CD8-positive, alpha-beta memory T cell (primary cell): ENCODE data around the gene NPPA. TPM values are rescaled to one million over a fixed set of nuclear protein-coding genes. Genes with fewer than 3 reads are reported as not detected.

Source experiments
- CTCF ChIA-PET: fragments of 350-600 bp; sonication (Branson Sonifier 250); formaldehyde crosslinking; loops from one replicate; lab custom pipeline; 2021; ENCODE audit warnings: antibody characterized with exemption; lab: Charles Lee
- POLR2A ChIA-PET: fragments of 350-600 bp; sonication (Branson Sonifier 250); formaldehyde crosslinking; loops from one replicate; lab custom pipeline; 2021; ENCODE audit warnings: antibody characterized with exemption; lab: Charles Lee
- DNase-seq, 5 donors: peaks; one replicate each; pipeline versions ENCODE4 v3.0.0 to v3.0.0-alpha.2; 2020 to 2022; ENCODE audit warnings: mixed read lengths in 1 of 5
- H3K27ac ChIP-seq: one replicate; pipeline ENCODE4 v1.7.0; 2013; ENCODE audit warnings: low read depth, mild to moderate bottlenecking, low read length, moderate library complexity
- H3K27me3 ChIP-seq: 2 replicates; pipeline ENCODE4 v1.7.0; 2013; ENCODE audit warnings: low read length, mild to moderate bottlenecking; ENCODE audit not compliant: insufficient read depth, poor library complexity, severe bottlenecking
- H3K36me3 ChIP-seq: 2 replicates; pipeline ENCODE4 v1.7.0; 2013; ENCODE audit warnings: mild to moderate bottlenecking, low read length, moderate library complexity; ENCODE audit not compliant: insufficient read depth
- H3K4me1 ChIP-seq: 2 replicates; pipeline ENCODE4 v1.7.0; 2013; ENCODE audit warnings: mild to moderate bottlenecking, low read length, moderate library complexity; ENCODE audit not compliant: insufficient read depth
- H3K4me3 ChIP-seq: 2 replicates; pipeline ENCODE4 v1.7.0; 2013; ENCODE audit warnings: mild to moderate bottlenecking, low read length
- H3K9me3 ChIP-seq: 2 replicates; pipeline ENCODE4 v1.7.0; 2013; ENCODE audit warnings: mild to moderate bottlenecking, low read length
- H3K27ac Mint-ChIP-seq, 8 donors: one replicate each; pipeline ENCODE4 v1.8.0; 2020 to 2021; ENCODE audit warnings: mixed read lengths in 8 of 8, mild to moderate bottlenecking in 6 of 8, inconsistent platforms in 3 of 8, moderate library complexity in 3 of 8
- H3K27me3 Mint-ChIP-seq, 2 donors: one replicate each; pipeline ENCODE4 v1.8.0; 2020 to 2021; ENCODE audit warnings: mixed read lengths in 2 of 2, mild to moderate bottlenecking in 1 of 2, moderate library complexity in 1 of 2
- H3K36me3 Mint-ChIP-seq, 3 donors: one replicate each; pipeline ENCODE4 v1.8.0; 2020 to 2021; ENCODE audit warnings: mixed read lengths in 3 of 3, inconsistent platforms in 1 of 3, mild to moderate bottlenecking in 1 of 3
- H3K4me1 Mint-ChIP-seq, 3 donors: one replicate each; pipeline ENCODE4 v1.8.0; 2020 to 2021; ENCODE audit warnings: mixed read lengths in 3 of 3, inconsistent platforms in 1 of 3, mild to moderate bottlenecking in 1 of 3
- H3K4me3 Mint-ChIP-seq, 7 donors: one replicate each; pipeline ENCODE4 v1.8.0; 2020 to 2021; ENCODE audit warnings: mixed read lengths in 7 of 7, mild to moderate bottlenecking in 6 of 7, moderate library complexity in 4 of 7, inconsistent platforms in 2 of 7
- H3K9me3 Mint-ChIP-seq, 5 donors: one replicate each; pipeline ENCODE4 v1.8.0; 2020 to 2022; ENCODE audit warnings: mixed read lengths in 5 of 5, mild to moderate bottlenecking in 3 of 5, moderate library complexity in 2 of 5, inconsistent platforms in 1 of 5
- polyA plus RNA-seq: library from polyadenylated mRNA; unstranded; fragments of 300-500 nt; fragmentation: Illumina TruSeq; gene quantifications from one replicate; pipeline ENCODE4 v1.2.3, GENCODE V29; 2021
- total RNA-seq, 2 experiments: library from RNA; stranded (reverse); gene quantifications; one replicate each; pipeline ENCODE4 v1.2.3, GENCODE V29; 2021

NPPA gene
- total and polyA plus RNA-seq, 3 experiments from 2014 or later: not detected

- POLR2A ChIA-PET: interaction anchor here (0.5 kb wide), 1 partner anchor 32 kb away, joined by 3 read pairs; no protein-coding TSS in a partner anchor
- H3K4me3 Mint-ChIP-seq: no peak overlapping the region
- H3K27ac Mint-ChIP-seq: no peak overlapping the region
- CTCF ChIA-PET: no interaction called here
- DNase-seq: no peak
- no peaks in the 10 kb centered on the region for H3K4me1 ChIP-seq
- H3K4me1 Mint-ChIP-seq: no peaks in the 10 kb centered on the region
- no peaks in the 10 kb centered on the region for H3K9me3 ChIP-seq
- H3K36me3 ChIP-seq: no peaks in the 10 kb centered on the region
- no peaks in the 10 kb centered on the region for H3K9me3 Mint-ChIP-seq
- no peak overlapping the region for H3K27ac ChIP-seq
- H3K36me3 Mint-ChIP-seq: no peaks in the 10 kb centered on the region
- H3K27me3 ChIP-seq: no peaks in the 10 kb centered on the region
- H3K4me3 ChIP-seq: no peak overlapping the region
- peaks cover 19 to 39% of the 10 kb centered on the region in 2 donors for H3K27me3 Mint-ChIP-seq
Observed at GRCh38 chr1:11878891-11879190, 31.3 kb upstream of the NPPA start.

- no peak overlapping the region for H3K4me3 Mint-ChIP-seq
- H3K27ac Mint-ChIP-seq: no peak overlapping the region
- no peaks in the 10 kb centered on the region for H3K4me1 ChIP-seq
Observed at GRCh38 chr1:11878081-11878890, 30.7 kb upstream of the NPPA start.

GRCh38 chr1:11877074-11877473 is 29.5 kb upstream of the NPPA start:
- H3K4me3 Mint-ChIP-seq: no peak overlapping the region
- H3K27me3 ChIP-seq: no peaks in the 10 kb centered on the region
- H3K9me3 Mint-ChIP-seq: no peaks in the 10 kb centered on the region
- no peak for DNase-seq
- no peaks in the 10 kb centered on the region for H3K4me1 ChIP-seq
- no peaks in the 10 kb centered on the region for H3K9me3 ChIP-seq
- H3K27me3 Mint-ChIP-seq: peaks cover 22 to 31% of the 10 kb centered on the region in 2 donors
- H3K4me3 ChIP-seq: no peak overlapping the region
- no peak overlapping the region for H3K27ac ChIP-seq
- no peaks in the 10 kb centered on the region for H3K4me1 Mint-ChIP-seq
- H3K36me3 ChIP-seq: no peaks in the 10 kb centered on the region
- no peaks in the 10 kb centered on the region for H3K36me3 Mint-ChIP-seq
- POLR2A ChIA-PET: no interaction called here
- no peak overlapping the region for H3K27ac Mint-ChIP-seq
- CTCF ChIA-PET: interaction anchor here (0.7 kb wide), 1 partner anchor 8 kb away, joined by 3 read pairs; no protein-coding TSS in a partner anchor

More at GRCh38 chr1:11878081-11878890, 30.7 kb upstream of the NPPA start:
- H3K36me3 Mint-ChIP-seq: no peaks in the 10 kb centered on the region
- CTCF ChIA-PET: no interaction called here
- no peak for DNase-seq
- H3K27me3 Mint-ChIP-seq: peaks cover 19 to 34% of the 10 kb centered on the region in 2 donors
- Histone ChIP-seq H3K27ac (no peak overlapping the region), H3K4me3 (no peak overlapping the region), H3K27me3 (no peaks in the 10 kb centered on the region), H3K9me3 (no peaks in the 10 kb centered on the region), H3K36me3 (no peaks in the 10 kb centered on the region)
- POLR2A ChIA-PET: no interaction called here
- H3K4me1 Mint-ChIP-seq: no peaks in the 10 kb centered on the region
- H3K9me3 Mint-ChIP-seq: no peaks in the 10 kb centered on the region

GRCh38 chr1:11875094-11875493 is 27.5 kb upstream of the NPPA start:
- no peak overlapping the region for H3K4me3 Mint-ChIP-seq
- H3K27me3 Mint-ChIP-seq: peaks cover 21 to 34% of the 10 kb centered on the region in 2 donors
- no peaks in the 10 kb centered on the region for H3K36me3 ChIP-seq
- H3K27ac Mint-ChIP-seq: no peak overlapping the region
- CTCF ChIA-PET: no interaction called here
- no peaks in the 10 kb centered on the region for H3K4me1 ChIP-seq
- no peak for DNase-seq
- no peaks in the 10 kb centered on the region for H3K4me1 Mint-ChIP-seq
- H3K9me3 Mint-ChIP-seq: no peaks in the 10 kb centered on the region
- H3K27ac ChIP-seq: no peak overlapping the region
- POLR2A ChIA-PET: no interaction called here
- no peaks in the 10 kb centered on the region for H3K27me3 ChIP-seq
- H3K4me3 ChIP-seq: no peak overlapping the region
- no peaks in the 10 kb centered on the region for H3K9me3 ChIP-seq
- H3K36me3 Mint-ChIP-seq: no peaks in the 10 kb centered on the region

- Mint-ChIP-seq H3K4me3 (no peak overlapping the region), H3K27ac (no peak overlapping the region), H3K27me3 (peaks cover 24 to 37% of the 10 kb centered on the region in 2 donors), H3K36me3 (no peaks in the 10 kb centered on the region), H3K9me3 (no peaks in the 10 kb centered on the region), H3K4me1 (no peaks in the 10 kb centered on the region)
- no peak for DNase-seq
- H3K36me3 ChIP-seq: no peaks in the 10 kb centered on the region
- ChIA-PET POLR2A (no interaction called here), CTCF (no interaction called here)
- no peak overlapping the region for H3K27ac ChIP-seq
- H3K4me1 ChIP-seq: no peaks in the 10 kb centered on the region
- H3K9me3 ChIP-seq: no peaks in the 10 kb centered on the region
- no peaks in the 10 kb centered on the region for H3K27me3 ChIP-seq
- no peak overlapping the region for H3K4me3 ChIP-seq
Observed at GRCh38 chr1:11874624-11875023, 27.0 kb upstream of the NPPA start.

DNA sequence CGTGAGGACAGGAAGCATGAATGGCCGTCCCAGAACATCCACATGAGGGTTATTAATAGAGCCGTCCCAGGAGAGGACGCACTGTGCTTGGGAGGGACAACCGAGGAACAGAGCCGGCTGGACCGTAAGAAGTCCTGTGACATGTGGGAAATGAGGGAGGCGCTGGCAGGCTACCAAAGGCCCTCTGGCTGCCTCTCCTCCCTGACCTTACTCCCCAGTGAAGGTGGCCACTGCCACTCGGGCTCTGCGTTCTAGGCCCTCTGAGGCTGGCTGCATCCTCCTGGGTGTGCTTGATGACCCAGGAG is 26.6 kb upstream of the NPPA start:
- H3K9me3 Mint-ChIP-seq: no peaks in the 10 kb centered on the region
- no peaks in the 10 kb centered on the region for H3K9me3 ChIP-seq
- ChIA-PET POLR2A (no interaction called here), CTCF (no interaction called here)
- DNase-seq: no peak
- no peaks in the 10 kb centered on the region for H3K4me1 Mint-ChIP-seq
- no peaks in the 10 kb centered on the region for H3K36me3 ChIP-seq
- H3K36me3 Mint-ChIP-seq: no peaks in the 10 kb centered on the region
- H3K4me3 Mint-ChIP-seq: no peak overlapping the region
- no peaks in the 10 kb centered on the region for H3K27me3 ChIP-seq
- H3K27me3 Mint-ChIP-seq: peaks cover 22 to 39% of the 10 kb centered on the region in 2 donors
- no peaks in the 10 kb centered on the region for H3K4me1 ChIP-seq
- H3K4me3 ChIP-seq: no peak overlapping the region
- H3K27ac ChIP-seq: no peak overlapping the region
- no peak overlapping the region for H3K27ac Mint-ChIP-seq

DNA sequence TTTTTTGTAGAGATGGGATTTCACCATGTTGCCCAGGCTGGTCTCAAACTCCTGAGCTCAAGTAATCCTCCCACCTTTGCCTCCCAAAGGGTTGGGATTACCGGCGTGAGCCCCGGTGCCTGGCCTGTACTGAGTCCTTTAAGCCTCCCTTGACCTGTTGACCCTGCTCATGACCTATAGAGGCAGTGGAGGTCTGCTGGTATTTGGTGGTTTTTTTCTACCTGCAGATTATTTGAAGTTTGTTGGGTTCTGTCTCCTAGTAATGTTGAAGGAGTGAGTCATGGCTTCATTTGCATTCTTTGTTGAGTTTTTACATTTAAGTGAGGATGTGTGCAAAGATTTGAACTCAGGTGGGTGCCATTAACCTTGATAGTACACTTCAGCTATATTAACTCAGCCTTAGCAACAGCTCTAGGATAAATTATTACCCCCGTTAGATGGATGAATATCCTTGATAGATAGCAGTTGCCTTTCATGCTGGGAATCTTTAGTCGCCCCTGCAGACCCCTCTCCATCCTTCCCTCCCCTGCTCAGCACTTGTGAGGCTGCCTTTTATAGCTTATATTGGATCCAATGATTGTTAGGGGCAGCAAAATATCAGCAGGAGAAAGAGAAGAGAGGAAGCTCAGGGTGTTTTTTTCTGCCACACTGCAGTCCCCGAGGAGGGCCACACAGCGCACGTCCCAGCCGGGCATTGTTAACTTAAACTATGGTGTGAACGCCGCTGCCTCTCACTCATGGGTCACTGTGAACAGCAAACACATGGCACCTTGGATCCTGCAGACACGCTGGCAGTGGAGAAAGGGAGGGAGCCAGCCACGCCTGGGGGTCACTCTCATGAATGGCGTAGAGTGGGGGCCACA is 26.0 kb upstream of the NPPA start:
- Histone ChIP-seq H3K27ac (no peak overlapping the region), H3K27me3 (no peaks in the 10 kb centered on the region), H3K9me3 (no peaks in the 10 kb centered on the region), H3K4me1 (no peaks in the 10 kb centered on the region), H3K36me3 (no peaks in the 10 kb centered on the region), H3K4me3 (no peak overlapping the region)
- H3K4me1 Mint-ChIP-seq: no peaks in the 10 kb centered on the region
- no peaks in the 10 kb centered on the region for H3K36me3 Mint-ChIP-seq
- ChIA-PET CTCF (no interaction called here), POLR2A (no interaction called here)
- H3K27ac Mint-ChIP-seq: no peak overlapping the region
- H3K9me3 Mint-ChIP-seq: no peaks in the 10 kb centered on the region
- peaks cover 21 to 35% of the 10 kb centered on the region in 2 donors for H3K27me3 Mint-ChIP-seq
- DNase-seq: no peak
- H3K4me3 Mint-ChIP-seq: no peak overlapping the region

- Histone ChIP-seq H3K27me3 (no peaks in the 10 kb centered on the region), H3K36me3 (no peaks in the 10 kb centered on the region), H3K4me3 (no peak overlapping the region), H3K27ac (no peak overlapping the region), H3K9me3 (no peaks in the 10 kb centered on the region), H3K4me1 (no peaks in the 10 kb centered on the region)
- H3K36me3 Mint-ChIP-seq: no peaks in the 10 kb centered on the region
- no peaks in the 10 kb centered on the region for H3K9me3 Mint-ChIP-seq
- no peaks in the 10 kb centered on the region for H3K4me1 Mint-ChIP-seq
- H3K4me3 Mint-ChIP-seq: no peak overlapping the region
- H3K27me3 Mint-ChIP-seq: peaks cover 19 to 35% of the 10 kb centered on the region in 2 donors
- ChIA-PET CTCF (no interaction called here), POLR2A (no interaction called here)
- no peak overlapping the region for H3K27ac Mint-ChIP-seq
- DNase-seq: no peak
Observed at GRCh38 chr1:11872545-11872944, 25.0 kb upstream of the NPPA start.
